Measurements from ENCODE around the gene CLTB. TPM values are rescaled to one million over a fixed set of nuclear protein-coding genes. Genes with fewer than 3 reads are reported as not detected.

CLTB gene
- total RNA-seq, 4 donors from 2014 or later: 95.2 to 139 (median 112) TPM

GRCh38 chr5:176355400-176356178 is 60.8 kb downstream of the CLTB start:
- H3K9me3 ChIP-seq: no peaks in the 10 kb centered on the region
- 68 to 81% methylated on average over 16 of the region's 16 CpGs for WGBS, 2 donors
- peaks cover 8 to 26% of the 10 kb centered on the region in 2 donors for H3K4me1 ChIP-seq
- intact Hi-C loops (cut with DNase I): no loop called here
- no peak overlapping the region for H3K27ac ChIP-seq
- peak; percentile 64 to 66 for DNase-seq
- H3K27me3 ChIP-seq: no peaks in the 10 kb centered on the region
- H3K4me3 ChIP-seq (replicated peaks in 1 of 3): no peak overlapping the region
- H3K36me3 ChIP-seq: peaks cover 17 to 18% of the 10 kb centered on the region in 2 donors
- TF ChIP-seq CTCF (IDR thresholded peaks at IDR 0.05) (no peak), POLR2A (IDR thresholded peaks at IDR 0.05) (no peak)

- WGBS, 2 donors: 95% methylated on average over 4 of the region's 4 CpGs
- no peak overlapping the region for H3K27ac ChIP-seq
- DNase-seq: no peak
- H3K27me3 ChIP-seq: no peaks in the 10 kb centered on the region
- H3K36me3 ChIP-seq: peaks cover 19 to 21% of the 10 kb centered on the region in 2 donors
- intact Hi-C loops (cut with DNase I): no loop called here
- H3K4me3 ChIP-seq (replicated peaks in 1 of 3): no peak overlapping the region
- no peak for TF ChIP-seq POLR2A (IDR thresholded peaks at IDR 0.05)
- no peak for TF ChIP-seq CTCF (IDR thresholded peaks at IDR 0.05)
- no peaks in the 10 kb centered on the region for H3K9me3 ChIP-seq
- peaks cover 7 to 24% of the 10 kb centered on the region in 2 donors for H3K4me1 ChIP-seq
Measured at GRCh38 chr5:176353533-176353932, 62.8 kb downstream of the CLTB start.

- no peak for TF ChIP-seq CTCF (IDR thresholded peaks at IDR 0.05)
- no peak for TF ChIP-seq POLR2A (IDR thresholded peaks at IDR 0.05)
- H3K9me3 ChIP-seq: no peaks in the 10 kb centered on the region
- H3K27ac ChIP-seq: no peak overlapping the region
- peak; percentile 12 to 13 for DNase-seq
- H3K4me3 ChIP-seq (replicated peaks in 1 of 3): no peak overlapping the region
- WGBS, 2 donors: 78 to 90% methylated on average over 5 of the region's 5 CpGs
- H3K4me1 ChIP-seq: peaks cover 7 to 24% of the 10 kb centered on the region in 2 donors
- H3K36me3 ChIP-seq: peaks cover 29 to 34% of the 10 kb centered on the region in 2 donors
- no peaks in the 10 kb centered on the region for H3K27me3 ChIP-seq
- intact Hi-C loops (cut with DNase I): no loop called here
Measured at GRCh38 chr5:176352116-176352878, 64.0 kb downstream of the CLTB start.

- 34 to 50% methylated on average over 7 to 8 of the region's 8 CpGs for WGBS, 2 donors
- peaks cover 7 to 13% of the 10 kb centered on the region in 2 donors for H3K4me1 ChIP-seq
- H3K9me3 ChIP-seq: no peaks in the 10 kb centered on the region
- TF ChIP-seq POLR2A (IDR thresholded peaks at IDR 0.05): no peak
- no peak for TF ChIP-seq CTCF (IDR thresholded peaks at IDR 0.05)
- DNase-seq: peak; percentile 76 to 82
- intact Hi-C loops (cut with DNase I): no loop called here
- H3K36me3 ChIP-seq: peaks cover 46 to 51% of the 10 kb centered on the region in 2 donors
- no peaks in the 10 kb centered on the region for H3K27me3 ChIP-seq
- H3K4me3 ChIP-seq (replicated peaks in 1 of 3): no peak overlapping the region
- H3K27ac ChIP-seq: peak overlapping the region in 1 of 3 donors; percentile 14
Measured at GRCh38 chr5:176350416-176350815, 65.9 kb downstream of the CLTB start.

All from thyroid gland (tissue), 4 donors.